IMR-90 (cell line): ENCODE data around the gene SEPTIN5. TPM values are rescaled to one million over a fixed set of nuclear protein-coding genes. Genes with fewer than 3 reads are reported as not detected.

ENCODE experiments used
- ATAC-seq: fragments of 200-7000 bp; cut with Tn5 transposase; 2 replicates; pipeline ENCODE4 v1.9.1; 2020; ENCODE audit warnings: low read depth, mild to moderate bottlenecking, moderate library complexity
- BruUV-seq: library from RNA; stranded (reverse); fragments of 400-500 nt; replicated peaks from 2 replicates; lab custom pipeline; 2021; lab: Mats Ljungman, UMichigan
- CTCF ChIA-PET: fragments of 300-600 bp; formaldehyde crosslinking; extraction: SDS; loops from one replicate; lab custom pipeline; 2021; ENCODE audit warnings: antibody characterized with exemption; lab: Yijun Ruan, JAX
- POLR2A ChIA-PET: fragments of 300-600 bp; sonication (Branson Sonifier 250); formaldehyde crosslinking; loops from one replicate; lab custom pipeline; 2022; ENCODE audit warnings: antibody characterized with exemption; ENCODE audit not compliant: unreplicated experiment; lab: Charles Lee
- DNase-seq: peaks from one replicate; pipeline ENCODE4 v3.0.0; 2013
- H2AFZ ChIP-seq: replicated peaks from 2 replicates; pipeline ENCODE3; 2013; ENCODE audit warnings: low read length, mild to moderate bottlenecking; ENCODE audit not compliant: poor library complexity
- H2AK5ac ChIP-seq: 2 replicates; pipeline ENCODE4 v1.6.1; 2013; ENCODE audit warnings: low read depth, low read length, inconsistent platforms
- H2AK9ac ChIP-seq: replicated peaks from 2 replicates; pipeline ENCODE3; 2013; ENCODE audit warnings: mild to moderate bottlenecking, low read depth, low read length, moderate library complexity; ENCODE audit not compliant: poor library complexity
- H2BK120ac ChIP-seq: 2 replicates; pipeline ENCODE4 v1.6.1; 2013; ENCODE audit warnings: low read depth, low read length, inconsistent platforms
- H2BK15ac ChIP-seq: 3 replicates; pipeline ENCODE4 v1.6.1; 2013; ENCODE audit warnings: low read depth, low read length, inconsistent platforms
- H2BK20ac ChIP-seq: 2 replicates; pipeline ENCODE4 v1.6.1; 2013; ENCODE audit warnings: low read depth, mild to moderate bottlenecking, inconsistent platforms, low read length, moderate library complexity
- H2BK5ac ChIP-seq: 2 replicates; pipeline ENCODE4 v1.6.1; 2013; ENCODE audit warnings: mild to moderate bottlenecking, low read depth, low read length, inconsistent platforms; ENCODE audit not compliant: poor library complexity, severe bottlenecking
- H3K14ac ChIP-seq: replicated peaks from 2 replicates; pipeline ENCODE4 v1.6.1; 2013; ENCODE audit warnings: low read depth, low read length, inconsistent platforms
- H3K18ac ChIP-seq: 2 replicates; pipeline ENCODE4 v1.6.1; 2013; ENCODE audit warnings: low read depth, low read length, control low read depth
- H3K23ac ChIP-seq: 2 replicates; pipeline ENCODE4 v1.6.1; 2013; ENCODE audit warnings: low read depth, low read length, inconsistent platforms
- H3K27ac ChIP-seq: 2 replicates; pipeline ENCODE4 v1.5.1; 2013; ENCODE audit warnings: mild to moderate bottlenecking, control low read depth, low read length; ENCODE audit not compliant: insufficient read depth
- H3K27me3 ChIP-seq: 2 replicates; pipeline ENCODE4 v1.6.1; 2013; ENCODE audit warnings: low read length; ENCODE audit not compliant: control insufficient read depth, insufficient read depth
- H3K36me3 ChIP-seq: 2 replicates; pipeline ENCODE4 v1.6.1; 2013; ENCODE audit warnings: low read length, mixed read lengths; ENCODE audit not compliant: control insufficient read depth, insufficient read depth
- H3K4ac ChIP-seq: 2 replicates; pipeline ENCODE4 v1.6.1; 2013; ENCODE audit warnings: low read depth, low read length, inconsistent platforms
- H3K4me1 ChIP-seq: 2 replicates; pipeline ENCODE4 v1.6.1; 2013; ENCODE audit warnings: low read length, mixed read lengths; ENCODE audit not compliant: control insufficient read depth, insufficient read depth
- H3K4me2 ChIP-seq: 2 replicates; pipeline ENCODE4 v1.6.1; 2013; ENCODE audit warnings: low read depth, mild to moderate bottlenecking, control low read depth, low read length, moderate library complexity
- H3K4me3 ChIP-seq: 2 replicates; pipeline ENCODE4 v1.5.1; 2013; ENCODE audit warnings: low read depth, mild to moderate bottlenecking, control low read depth, low read length, moderate library complexity; ENCODE audit not compliant: insufficient read depth
- H3K56ac ChIP-seq: 2 replicates; pipeline ENCODE4 v1.6.1; 2013; ENCODE audit warnings: low read length, inconsistent platforms; ENCODE audit not compliant: insufficient read depth; ENCODE audit errors: extremely low read depth
- H3K79me1 ChIP-seq, 2 experiments: 2 replicates each; pipeline ENCODE4 v1.6.1; 2013; ENCODE audit warnings: low read length in 2 of 2, inconsistent platforms in 1 of 2, low read depth in 1 of 2
- H3K9ac ChIP-seq: 2 replicates; pipeline ENCODE4 v1.6.1; 2013; ENCODE audit warnings: low read depth, low read length, control low read depth
- H3K9me1 ChIP-seq: 2 replicates; pipeline ENCODE4 v1.6.1; 2013; ENCODE audit warnings: low read length, inconsistent platforms; ENCODE audit not compliant: insufficient read depth
- H3K9me3 ChIP-seq: 2 replicates; pipeline ENCODE4 v1.6.1; 2013; ENCODE audit warnings: low read length; ENCODE audit not compliant: control insufficient read depth, insufficient read depth
- H4K20me1 ChIP-seq: 2 replicates; pipeline ENCODE4 v1.6.1; 2013; ENCODE audit warnings: low read length, inconsistent platforms; ENCODE audit not compliant: insufficient read depth
- H4K5ac ChIP-seq: 2 replicates; pipeline ENCODE4 v1.6.1; 2013; ENCODE audit warnings: mild to moderate bottlenecking, low read depth, low read length, control low read depth
- H4K8ac ChIP-seq, 2 experiments: 2 replicates each; pipeline ENCODE4 v1.6.1; 2013; ENCODE audit warnings: low read depth in 2 of 2, low read length in 2 of 2, control low read depth in 1 of 2, inconsistent platforms in 1 of 2
- H4K91ac ChIP-seq: 2 replicates; pipeline ENCODE4 v1.6.1; 2013; ENCODE audit warnings: low read depth, low read length, inconsistent platforms; ENCODE audit not compliant: insufficient read depth
- BHLHE40 ChIP-seq: fragments of 150-350 bp; IDR thresholded peaks from 2 replicates; pipeline ENCODE4 v1.6.1; 2016; ENCODE audit warnings: mild to moderate bottlenecking, low read depth, low read length
- CEBPB ChIP-seq: IDR thresholded peaks from 2 replicates; pipeline ENCODE4 v1.6.1; 2012; ENCODE audit warnings: low read depth, low read length, improper control_type of control experiment
- CHD1 ChIP-seq: IDR thresholded peaks from 2 replicates; pipeline ENCODE4 v1.6.1; 2012; ENCODE audit warnings: low read depth, low read length, improper control_type of control experiment
- FOS ChIP-seq: fragments of 150-350 bp; IDR thresholded peaks from 2 replicates; pipeline ENCODE4 v1.6.1; 2016; ENCODE audit warnings: low read depth, low read length
- MAFK ChIP-seq: IDR thresholded peaks from 2 replicates; pipeline ENCODE4 v1.6.1; 2012; ENCODE audit warnings: low read depth, low read length, improper control_type of control experiment
- MAZ ChIP-seq: IDR thresholded peaks from 2 replicates; pipeline ENCODE4 v1.6.1; 2012; ENCODE audit warnings: low read depth, mild to moderate bottlenecking, low read length, improper control_type of control experiment, moderate library complexity, borderline replicate concordance
- MXI1 ChIP-seq: IDR thresholded peaks from 2 replicates; pipeline ENCODE4 v1.6.1; 2012; ENCODE audit warnings: low read depth, mild to moderate bottlenecking, low read length, moderate library complexity, borderline replicate concordance
- NFE2L2 ChIP-seq: fragments of 150-350 bp; IDR thresholded peaks from 2 replicates; pipeline ENCODE4 v1.6.1; 2016; ENCODE audit warnings: low read depth, mild to moderate bottlenecking, low read length
- RAD21 ChIP-seq: IDR thresholded peaks from 2 replicates; pipeline ENCODE4 v1.6.1; 2012; ENCODE audit warnings: low read length, improper control_type of control experiment
- RFX5 ChIP-seq: IDR thresholded peaks from 2 replicates; pipeline ENCODE4 v1.8.0; 2012; ENCODE audit warnings: low read depth, mild to moderate bottlenecking, low read length, moderate library complexity
- SMC3 ChIP-seq: fragments of 150-350 bp; IDR thresholded peaks from 2 replicates; pipeline ENCODE4 v1.6.1; 2016; ENCODE audit warnings: low read depth, mild to moderate bottlenecking, antibody characterized with exemption, low read length, moderate library complexity
- WGBS, 2 experiments: methylation state at CpG; one replicate each; pipeline versions ENCODE4 v1.1.5 to v1.1.7; 2013; ENCODE audit warnings: missing lambda C conversion rate in 2 of 2; ENCODE audit not compliant: insufficient read length in 1 of 2; ENCODE audit errors: extremely low coverage in 2 of 2; 5-methylcytosine and 5-hydroxymethylcytosine counted together
- dilution Hi-C: fragments of 300-500 bp; cut with HindIII; formaldehyde crosslinking; loops from one replicate; pipeline ENCODE4 v1.14.3; 2018; ENCODE audit warnings: low sequenced_read_pairs; ENCODE audit not compliant: unreplicated experiment
- in situ Hi-C: fragments of 300-500 bp; cut with MboI; formaldehyde crosslinking; loops from 3 replicates; pipeline ENCODE4 v1.14.3; 2019; ENCODE audit warnings: low sequenced_read_pairs, inconsistent platforms, mixed read lengths
- intact Hi-C: fragments of 100-400 bp; cut with micrococcal nuclease; formaldehyde crosslinking; loops from 2 replicates; pipeline ENCODE4 v1.10.0; 2022
- polyA plus RNA-seq, 3 experiments: library from polyadenylated mRNA; depleted of rRNA; stranded (reverse); fragments of >200 nt; gene quantifications; 2 replicates each; pipeline ENCODE4 v1.2.3, GENCODE V29; 2012; ENCODE audit warnings: low replicate concordance in 1 of 3
- total RNA-seq: library from RNA; depleted of rRNA; stranded (reverse); fragments of >200 nt; gene quantifications from 2 replicates; pipeline ENCODE4 v1.2.3, GENCODE V29; 2012
- TF ChIP-seq, protein P1 (sequence below): fragments of 150-350 bp; IDR thresholded peaks from 2 replicates; pipeline ENCODE4 v1.6.1; 2017; ENCODE audit warnings: mild to moderate bottlenecking, antibody characterized with exemption, low read length, low read depth
- TF ChIP-seq, protein P2 (sequence below): conservative IDR thresholded peaks from 2 replicates; pipeline ENCODE4 v1.5.1; 2012; ENCODE audit warnings: mild to moderate bottlenecking, low read depth, low read length, improper control_type of control experiment
- TF ChIP-seq, protein P3 (sequence below): fragments of 150-350 bp; IDR thresholded peaks from 2 replicates; pipeline ENCODE4 v1.6.1; 2016; ENCODE audit warnings: low read depth, mild to moderate bottlenecking, low read length, moderate library complexity, borderline replicate concordance

SEPTIN5 gene
- total and polyA plus RNA-seq, 2 of the 4 experiments (the other 2 are of a cell fraction): 16.8 to 20.7 TPM

DNA sequence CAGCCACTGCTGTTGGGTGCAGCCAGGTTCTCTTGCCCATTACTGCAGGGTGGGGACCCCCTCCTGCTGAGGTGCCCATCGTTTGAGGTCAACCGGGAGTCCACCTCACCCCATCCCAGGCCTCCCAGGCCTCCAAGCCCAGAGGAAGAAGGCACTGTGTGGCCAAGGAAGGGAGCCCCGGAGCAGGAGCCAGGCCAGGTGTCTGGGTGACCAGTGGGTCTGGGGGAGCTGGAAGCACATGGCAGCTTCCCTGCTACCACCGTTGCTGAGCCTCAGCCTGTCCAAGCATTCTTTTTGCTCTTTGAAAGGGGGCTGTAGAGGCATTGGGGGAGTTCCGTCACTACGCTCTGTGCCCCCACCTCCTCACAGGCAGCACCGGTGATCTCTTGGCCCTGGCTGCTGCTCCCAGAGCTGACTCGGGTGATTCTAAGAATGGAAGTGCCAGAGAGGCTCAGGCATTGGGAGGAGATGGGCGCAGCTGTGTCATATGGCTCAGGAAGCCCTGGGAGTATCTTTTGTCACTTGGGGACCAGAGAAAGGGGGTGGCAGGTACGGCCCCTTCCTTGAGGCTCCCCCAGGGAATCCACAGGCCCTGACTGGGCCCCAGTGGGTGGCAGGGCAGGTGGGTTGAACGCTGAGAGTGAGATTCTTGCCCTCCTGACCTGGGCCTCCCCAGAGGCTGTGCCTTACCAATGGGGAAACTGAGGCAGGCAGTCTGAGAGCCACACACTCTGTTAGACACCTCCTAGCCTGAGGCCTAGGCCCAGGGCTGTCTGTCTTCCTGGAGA, 1.9 kb downstream of the SEPTIN5 start:
- WGBS, 2 experiments: 80% methylated on average over 2 of the region's 11 CpGs; no CpG with 5 or more reads in 1 of the 2 experiments
- DNase-seq (no peak), ATAC-seq (no peak)
- Histone ChIP-seq H4K91ac (no peak overlapping the region), H2BK15ac (no peak overlapping the region), H2AK9ac (no peak overlapping the region), H4K8ac (no peak overlapping the region), H4K5ac (no peak overlapping the region), H3K4me3 (no peak overlapping the region), H3K79me1 (peaks cover 0 to 4% of the 10 kb centered on the region in 2 experiments; a peak in 1 of 4 replicates), H3K4me2 (no peak overlapping the region), H2AFZ (peak overlapping the region; percentile 61), H3K18ac (no peak overlapping the region), H2AK5ac (no peak overlapping the region), H4K20me1 (no peaks in the 10 kb centered on the region), H3K9ac (no peak overlapping the region), H3K9me3 (no peaks in the 10 kb centered on the region), H2BK5ac (no peak overlapping the region), H2BK120ac (no peak overlapping the region), H3K14ac (no peak overlapping the region), H3K27me3 (peaks cover 21% of the 10 kb centered on the region), H3K4ac (no peak overlapping the region), H3K27ac (no peak overlapping the region), H3K23ac (no peak overlapping the region), H3K9me1 (peaks cover 7% of the 10 kb centered on the region), H3K56ac (no peak overlapping the region), H2BK20ac (no peak overlapping the region), H3K36me3 (peaks cover 7% of the 10 kb centered on the region), H3K4me1 (peaks cover 15% of the 10 kb centered on the region)
- CTCF ChIA-PET: interaction anchor here (1.0 kb wide), 1 partner anchor 84 kb away, joined by 3 read pairs; no protein-coding TSS in a partner anchor
- in situ Hi-C loops (no loop called here), dilution Hi-C loops (no loop called here), intact Hi-C loops (no loop called here)
- BruUV-seq: no TSS peak
- POLR2A ChIA-PET: no interaction called here
- TF ChIP-seq MAFK: no peak
- no peak for TF ChIP-seq SMC3
- no peak for TF ChIP-seq MAZ
- TF ChIP-seq RAD21: no peak
- no peak for TF ChIP-seq FOS
- no peak for TF ChIP-seq CEBPB
- TF ChIP-seq, protein P1, sequence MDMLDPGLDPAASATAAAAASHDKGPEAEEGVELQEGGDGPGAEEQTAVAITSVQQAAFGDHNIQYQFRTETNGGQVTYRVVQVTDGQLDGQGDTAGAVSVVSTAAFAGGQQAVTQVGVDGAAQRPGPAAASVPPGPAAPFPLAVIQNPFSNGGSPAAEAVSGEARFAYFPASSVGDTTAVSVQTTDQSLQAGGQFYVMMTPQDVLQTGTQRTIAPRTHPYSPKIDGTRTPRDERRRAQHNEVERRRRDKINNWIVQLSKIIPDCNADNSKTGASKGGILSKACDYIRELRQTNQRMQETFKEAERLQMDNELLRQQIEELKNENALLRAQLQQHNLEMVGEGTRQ: no peak
- no peak for TF ChIP-seq NFE2L2
- no peak for TF ChIP-seq BHLHE40
- no peak for TF ChIP-seq MXI1
- no peak for TF ChIP-seq CHD1
- no peak for TF ChIP-seq RFX5
- TF ChIP-seq, protein P2, sequence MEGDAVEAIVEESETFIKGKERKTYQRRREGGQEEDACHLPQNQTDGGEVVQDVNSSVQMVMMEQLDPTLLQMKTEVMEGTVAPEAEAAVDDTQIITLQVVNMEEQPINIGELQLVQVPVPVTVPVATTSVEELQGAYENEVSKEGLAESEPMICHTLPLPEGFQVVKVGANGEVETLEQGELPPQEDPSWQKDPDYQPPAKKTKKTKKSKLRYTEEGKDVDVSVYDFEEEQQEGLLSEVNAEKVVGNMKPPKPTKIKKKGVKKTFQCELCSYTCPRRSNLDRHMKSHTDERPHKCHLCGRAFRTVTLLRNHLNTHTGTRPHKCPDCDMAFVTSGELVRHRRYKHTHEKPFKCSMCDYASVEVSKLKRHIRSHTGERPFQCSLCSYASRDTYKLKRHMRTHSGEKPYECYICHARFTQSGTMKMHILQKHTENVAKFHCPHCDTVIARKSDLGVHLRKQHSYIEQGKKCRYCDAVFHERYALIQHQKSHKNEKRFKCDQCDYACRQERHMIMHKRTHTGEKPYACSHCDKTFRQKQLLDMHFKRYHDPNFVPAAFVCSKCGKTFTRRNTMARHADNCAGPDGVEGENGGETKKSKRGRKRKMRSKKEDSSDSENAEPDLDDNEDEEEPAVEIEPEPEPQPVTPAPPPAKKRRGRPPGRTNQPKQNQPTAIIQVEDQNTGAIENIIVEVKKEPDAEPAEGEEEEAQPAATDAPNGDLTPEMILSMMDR: no peak
- TF ChIP-seq, protein P3, sequence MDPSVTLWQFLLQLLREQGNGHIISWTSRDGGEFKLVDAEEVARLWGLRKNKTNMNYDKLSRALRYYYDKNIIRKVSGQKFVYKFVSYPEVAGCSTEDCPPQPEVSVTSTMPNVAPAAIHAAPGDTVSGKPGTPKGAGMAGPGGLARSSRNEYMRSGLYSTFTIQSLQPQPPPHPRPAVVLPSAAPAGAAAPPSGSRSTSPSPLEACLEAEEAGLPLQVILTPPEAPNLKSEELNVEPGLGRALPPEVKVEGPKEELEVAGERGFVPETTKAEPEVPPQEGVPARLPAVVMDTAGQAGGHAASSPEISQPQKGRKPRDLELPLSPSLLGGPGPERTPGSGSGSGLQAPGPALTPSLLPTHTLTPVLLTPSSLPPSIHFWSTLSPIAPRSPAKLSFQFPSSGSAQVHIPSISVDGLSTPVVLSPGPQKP: no peak
